GM19324 (cell line): ENCODE data around the gene GPC3.

Source experiments
- ATAC-seq: cut with Tn5 transposase; IDR thresholded peaks from one replicate; pipeline ENCODE4 v1.9.1; 2021; ENCODE audit warnings: mild to moderate bottlenecking, moderate library complexity; ENCODE audit not compliant: unreplicated experiment, low FRiP score

The GPC3 gene

GRCh38 chrX:133971586-133971985, 13.8 kb downstream of the GPC3 start:
- ATAC-seq = no peak

GRCh38 chrX:133970076-133970475, 15.3 kb downstream of the GPC3 start:
- ATAC-seq = no peak

GRCh38 chrX:133969191-133969590, 16.2 kb downstream of the GPC3 start:
- ATAC-seq = no peak

GRCh38 chrX:133968109-133968508, 17.3 kb downstream of the GPC3 start:
- no peak for ATAC-seq

GRCh38 chrX:133966199-133966598, 19.2 kb downstream of the GPC3 start:
- ATAC-seq = no peak

GRCh38 chrX:133965321-133965720, 20.1 kb downstream of the GPC3 start:
- ATAC-seq = no peak

- no peak for ATAC-seq
These were observed 24.3 kb downstream of the GPC3 start for GRCh38 chrX:133961046-133961445.

- no peak for ATAC-seq
These were observed 25.4 kb downstream of the GPC3 start for GRCh38 chrX:133959972-133960371.

GRCh38 chrX:133958997-133959688, 26.3 kb downstream of the GPC3 start:
- ATAC-seq = no peak

- no peak for ATAC-seq
These were observed 28.6 kb downstream of the GPC3 start for GRCh38 chrX:133956570-133957340.

GRCh38 chrX:133953785-133954355, 31.5 kb downstream of the GPC3 start:
- ATAC-seq = no peak

GRCh38 chrX:133953078-133953477, 32.3 kb downstream of the GPC3 start:
- no peak for ATAC-seq

- ATAC-seq = no peak
These were observed 34.3 kb downstream of the GPC3 start for GRCh38 chrX:133951098-133951497.

- ATAC-seq = no peak
These were observed 35.2 kb downstream of the GPC3 start for GRCh38 chrX:133950214-133950613.

- no peak for ATAC-seq
These were observed 36.5 kb downstream of the GPC3 start for GRCh38 chrX:133948895-133949294.

- ATAC-seq = no peak
These were observed 37.4 kb downstream of the GPC3 start for GRCh38 chrX:133947996-133948395.

- ATAC-seq = no peak
These were observed 38.4 kb downstream of the GPC3 start for GRCh38 chrX:133947022-133947421.

GRCh38 chrX:133943507-133943906, 41.9 kb downstream of the GPC3 start:
- ATAC-seq = no peak

- ATAC-seq = no peak
These were observed 45.6 kb downstream of the GPC3 start for GRCh38 chrX:133939655-133940302.

- ATAC-seq = no peak
These were observed 46.9 kb downstream of the GPC3 start for GRCh38 chrX:133938530-133938929.

GRCh38 chrX:133937022-133937421, 48.4 kb downstream of the GPC3 start:
- ATAC-seq = no peak
